ENCODE data around the gene LRRC52.

The LRRC52 gene

GRCh38 chr1:165560883-165561656 is 17.3 kb downstream of the LRRC52 start:
- no CpG with 5 or more reads among the region's 9 CpGs for WGBS (ENCODE audit: extremely low coverage, insufficient coverage, insufficient read length)
- Histone ChIP-seq H2BK120ac (ENCODE audit: insufficient read depth, low read length, poor library complexity) (no peak overlapping the region), H3K4me3 (ENCODE audit: low read depth, low read length) (no peak overlapping the region), H3K4ac (ENCODE audit: low read depth, low read length) (no peak overlapping the region), H3K79me2 (ENCODE audit: control insufficient read depth, insufficient read depth, low read length, poor library complexity) (no peaks in the 10 kb centered on the region), H2AFZ (ENCODE audit: insufficient read depth, low read length, poor library complexity) (no peak overlapping the region), H4K8ac (ENCODE audit: low read depth, low read length) (no peak overlapping the region), H3K27me3 (ENCODE audit: insufficient read depth, low read length) (no peaks in the 10 kb centered on the region), H4K12ac (ENCODE audit: low read depth, low read length) (no peak overlapping the region), H3K4me1 (ENCODE audit: control insufficient read depth in 1 of 2, insufficient read depth in 2 of 2, low read length in 2 of 2) (no peaks in the 10 kb centered on the region), H4K91ac (ENCODE audit: low read depth, low read length) (no peak overlapping the region), H2BK5ac (ENCODE audit: low read depth, low read length, poor library complexity) (no peak overlapping the region), H3K14ac (ENCODE audit: low read length) (no peak overlapping the region), H3K9me3 (ENCODE audit: insufficient read depth, low read depth, low read length) (peaks cover 3% of the 10 kb centered on the region), H3K79me1 (ENCODE audit: low read length) (no peaks in the 10 kb centered on the region), H3K36me3 (ENCODE audit: control insufficient read depth in 1 of 2, insufficient read depth in 2 of 2, low read length in 2 of 2) (no peaks in the 10 kb centered on the region), H2AK5ac (ENCODE audit: low read length) (no peak overlapping the region), H2BK12ac (ENCODE audit: low read length) (no peak overlapping the region), H3K4me2 (ENCODE audit: low read length) (no peak overlapping the region), H3K27ac (ENCODE audit: low read depth, low read length) (no peak overlapping the region), H3K23ac (ENCODE audit: low read length) (no peak overlapping the region), H3K18ac (ENCODE audit: low read length) (no peak overlapping the region), H3K9ac (ENCODE audit: low read length) (no peak overlapping the region)
- no peak for DNase-seq

- H3K27me3 ChIP-seq (ENCODE audit: insufficient read depth, low read length): no peaks in the 10 kb centered on the region
- no peak overlapping the region for H3K27ac ChIP-seq (ENCODE audit: low read depth, low read length)
- H3K9ac ChIP-seq (ENCODE audit: low read length): no peak overlapping the region
- H3K79me1 ChIP-seq (ENCODE audit: low read length): no peaks in the 10 kb centered on the region
- H3K36me3 ChIP-seq (ENCODE audit: control insufficient read depth in 1 of 2, insufficient read depth in 2 of 2, low read length in 2 of 2): no peaks in the 10 kb centered on the region
- H2AK5ac ChIP-seq (ENCODE audit: low read length): no peak overlapping the region
- no peaks in the 10 kb centered on the region for H3K79me2 ChIP-seq (ENCODE audit: control insufficient read depth, insufficient read depth, low read length, poor library complexity)
- H3K23ac ChIP-seq (ENCODE audit: low read length): no peak overlapping the region
- H3K4ac ChIP-seq (ENCODE audit: low read depth, low read length): no peak overlapping the region
- DNase-seq: no peak
- no peak overlapping the region for H4K8ac ChIP-seq (ENCODE audit: low read depth, low read length)
- no peak overlapping the region for H4K91ac ChIP-seq (ENCODE audit: low read depth, low read length)
- H2BK12ac ChIP-seq (ENCODE audit: low read length): no peak overlapping the region
- no peak overlapping the region for H2BK5ac ChIP-seq (ENCODE audit: low read depth, low read length, poor library complexity)
- no peaks in the 10 kb centered on the region for H3K4me1 ChIP-seq (ENCODE audit: control insufficient read depth in 1 of 2, insufficient read depth in 2 of 2, low read length in 2 of 2)
- H3K4me3 ChIP-seq (ENCODE audit: low read depth, low read length): no peak overlapping the region
- no CpG with 5 or more reads among the region's 7 CpGs for WGBS (ENCODE audit: extremely low coverage, insufficient coverage, insufficient read length)
- no peak overlapping the region for H2BK120ac ChIP-seq (ENCODE audit: insufficient read depth, low read length, poor library complexity)
- H4K12ac ChIP-seq (ENCODE audit: low read depth, low read length): no peak overlapping the region
- no peak overlapping the region for H2AFZ ChIP-seq (ENCODE audit: insufficient read depth, low read length, poor library complexity)
- peaks cover 3% of the 10 kb centered on the region for H3K9me3 ChIP-seq (ENCODE audit: insufficient read depth, low read depth, low read length)
- H3K18ac ChIP-seq (ENCODE audit: low read length): no peak overlapping the region
- no peak overlapping the region for H3K14ac ChIP-seq (ENCODE audit: low read length)
- H3K4me2 ChIP-seq (ENCODE audit: low read length): no peak overlapping the region
Measured at GRCh38 chr1:165562571-165562970, 18.8 kb downstream of the LRRC52 start.

- no peak overlapping the region for H4K8ac ChIP-seq (ENCODE audit: low read depth, low read length)
- peaks cover 0 to 3% of the 10 kb centered on the region in 2 experiments for H3K4me1 ChIP-seq (ENCODE audit: control insufficient read depth in 1 of 2, insufficient read depth in 2 of 2, low read length in 2 of 2)
- H2BK5ac ChIP-seq (ENCODE audit: low read depth, low read length, poor library complexity): no peak overlapping the region
- no peak overlapping the region for H2BK12ac ChIP-seq (ENCODE audit: low read length)
- no peaks in the 10 kb centered on the region for H3K79me2 ChIP-seq (ENCODE audit: control insufficient read depth, insufficient read depth, low read length, poor library complexity)
- H4K12ac ChIP-seq (ENCODE audit: low read depth, low read length): no peak overlapping the region
- H3K23ac ChIP-seq (ENCODE audit: low read length): no peak overlapping the region
- H4K91ac ChIP-seq (ENCODE audit: low read depth, low read length): no peak overlapping the region
- no peak for DNase-seq
- no peak overlapping the region for H3K4ac ChIP-seq (ENCODE audit: low read depth, low read length)
- H3K18ac ChIP-seq (ENCODE audit: low read length): no peak overlapping the region
- no peak overlapping the region for H3K4me2 ChIP-seq (ENCODE audit: low read length)
- H2AFZ ChIP-seq (ENCODE audit: insufficient read depth, low read length, poor library complexity): no peak overlapping the region
- H3K9me3 ChIP-seq (ENCODE audit: insufficient read depth, low read depth, low read length): peaks cover 3% of the 10 kb centered on the region
- H3K14ac ChIP-seq (ENCODE audit: low read length): no peak overlapping the region
- no peak overlapping the region for H2AK5ac ChIP-seq (ENCODE audit: low read length)
- no CpG with 5 or more reads among the region's 15 CpGs for WGBS (ENCODE audit: extremely low coverage, insufficient coverage, insufficient read length)
- H3K9ac ChIP-seq (ENCODE audit: low read length): no peak overlapping the region
- H3K27me3 ChIP-seq (ENCODE audit: insufficient read depth, low read length): no peaks in the 10 kb centered on the region
- H3K4me3 ChIP-seq (ENCODE audit: low read depth, low read length): no peak overlapping the region
- no peaks in the 10 kb centered on the region for H3K79me1 ChIP-seq (ENCODE audit: low read length)
- no peaks in the 10 kb centered on the region for H3K36me3 ChIP-seq (ENCODE audit: control insufficient read depth in 1 of 2, insufficient read depth in 2 of 2, low read length in 2 of 2)
- H3K27ac ChIP-seq (ENCODE audit: low read depth, low read length): no peak overlapping the region
- no peak overlapping the region for H2BK120ac ChIP-seq (ENCODE audit: insufficient read depth, low read length, poor library complexity)
Measured at GRCh38 chr1:165563551-165563950, 19.8 kb downstream of the LRRC52 start.

GRCh38 chr1:165564561-165564960 is 20.8 kb downstream of the LRRC52 start:
- Histone ChIP-seq H3K9ac (ENCODE audit: low read length) (no peak overlapping the region), H3K27me3 (ENCODE audit: insufficient read depth, low read length) (no peaks in the 10 kb centered on the region), H3K23ac (ENCODE audit: low read length) (no peak overlapping the region), H2BK12ac (ENCODE audit: low read length) (no peak overlapping the region), H3K4me1 (ENCODE audit: control insufficient read depth in 1 of 2, insufficient read depth in 2 of 2, low read length in 2 of 2) (peaks cover 0 to 3% of the 10 kb centered on the region in 2 experiments), H3K18ac (ENCODE audit: low read length) (no peak overlapping the region), H3K14ac (ENCODE audit: low read length) (no peak overlapping the region), H3K4me2 (ENCODE audit: low read length) (no peak overlapping the region), H2BK5ac (ENCODE audit: low read depth, low read length, poor library complexity) (no peak overlapping the region), H3K4me3 (ENCODE audit: low read depth, low read length) (no peak overlapping the region), H4K12ac (ENCODE audit: low read depth, low read length) (no peak overlapping the region), H2BK120ac (ENCODE audit: insufficient read depth, low read length, poor library complexity) (no peak overlapping the region), H3K27ac (ENCODE audit: low read depth, low read length) (no peak overlapping the region), H3K4ac (ENCODE audit: low read depth, low read length) (no peak overlapping the region), H3K36me3 (ENCODE audit: control insufficient read depth in 1 of 2, insufficient read depth in 2 of 2, low read length in 2 of 2) (no peaks in the 10 kb centered on the region), H3K79me1 (ENCODE audit: low read length) (no peaks in the 10 kb centered on the region), H2AK5ac (ENCODE audit: low read length) (no peak overlapping the region), H3K79me2 (ENCODE audit: control insufficient read depth, insufficient read depth, low read length, poor library complexity) (no peaks in the 10 kb centered on the region), H4K91ac (ENCODE audit: low read depth, low read length) (no peak overlapping the region), H4K8ac (ENCODE audit: low read depth, low read length) (no peak overlapping the region), H2AFZ (ENCODE audit: insufficient read depth, low read length, poor library complexity) (no peak overlapping the region), H3K9me3 (ENCODE audit: insufficient read depth, low read depth, low read length) (peaks cover 3% of the 10 kb centered on the region)
- no CpG with 5 or more reads among the region's 4 CpGs for WGBS (ENCODE audit: extremely low coverage, insufficient coverage, insufficient read length)
- DNase-seq: no peak
